Epithelial cell of prostate (primary cell): ENCODE measurements around the gene NCF2.

Experiments
- DNase-seq: peaks from one replicate; pipeline ENCODE4 v3.0.0-alpha.2; 2011; ENCODE audit warnings: low read depth, low spot score
- H3K27ac ChIP-seq: fragments of 450-650 bp; 2 replicates; pipeline ENCODE4 v1.5.1; 2017; ENCODE audit warnings: mild to moderate bottlenecking

NCF2 gene

DNA sequence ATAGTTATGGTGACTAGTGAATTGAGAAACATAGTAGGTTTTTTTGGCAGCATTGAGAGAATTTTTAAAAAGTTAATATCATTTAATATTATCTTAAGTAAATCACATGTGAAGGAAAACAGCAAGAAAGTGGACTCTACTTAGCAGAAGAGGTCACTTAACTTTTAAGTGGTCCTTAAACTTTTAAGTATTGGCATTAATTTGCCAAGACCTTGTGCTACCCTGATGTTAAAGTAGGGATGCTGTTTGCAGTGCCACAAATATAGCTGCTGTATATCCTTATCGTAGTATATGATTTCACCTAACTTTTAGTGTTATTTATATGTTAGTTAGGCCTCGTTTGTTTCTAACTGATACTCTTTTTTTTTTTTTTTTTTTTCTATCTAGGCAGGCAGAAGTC is 77.8 kb downstream of the NCF2 start:
- DNase-seq, result no peak
- H3K27ac ChIP-seq, result no peak overlapping the region

DNA sequence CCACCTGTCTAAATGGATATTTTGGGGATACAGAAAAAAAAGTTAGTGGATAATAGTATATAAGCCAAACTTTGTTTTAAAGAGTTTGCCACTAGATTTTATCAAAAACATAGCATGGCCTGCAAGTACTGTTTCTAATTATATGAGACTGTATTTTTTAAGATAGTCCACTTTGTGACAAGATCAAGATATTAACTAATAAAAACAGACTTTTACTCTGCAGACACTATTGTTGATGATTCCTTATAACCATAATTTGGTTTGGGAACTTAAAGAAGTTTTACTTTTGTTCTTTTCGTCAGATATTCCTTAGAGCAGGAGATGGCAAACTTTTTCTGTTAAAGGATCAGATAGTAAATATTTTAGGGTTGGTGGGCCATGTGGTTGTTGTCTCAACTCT is 81.6 kb downstream of the NCF2 start:
- no peak overlapping the region for H3K27ac ChIP-seq
- no peak for DNase-seq

DNA sequence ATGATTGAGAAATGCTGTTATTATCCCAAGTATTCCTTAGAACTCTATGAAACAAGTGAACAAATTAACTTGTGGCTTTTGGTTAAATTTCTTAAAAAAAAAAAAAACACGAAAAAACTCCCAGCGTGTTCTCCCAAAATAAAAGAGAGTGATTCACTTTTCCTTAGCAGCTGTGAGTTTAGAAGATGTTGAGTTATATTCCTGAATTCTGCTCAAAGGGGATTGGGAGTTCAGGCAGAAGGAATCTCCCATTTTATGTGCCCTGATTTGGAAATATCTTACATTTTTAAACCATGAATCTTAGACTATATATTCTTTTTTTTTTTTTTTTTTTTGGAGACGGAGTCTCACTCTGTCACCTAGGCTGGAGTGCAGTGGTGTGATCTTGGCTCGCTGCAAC is 83.7 kb downstream of the NCF2 start:
- no peak overlapping the region for H3K27ac ChIP-seq

More for the DNA sequence above, 83.7 kb downstream of the NCF2 start:
- no peak for DNase-seq
